Measurements from ENCODE around the gene TOGARAM2. TPM values are rescaled to one million over a fixed set of nuclear protein-coding genes. Genes with fewer than 3 reads are reported as not detected.
"Not testable (repeated sequence)": the region's sequence is repeated elsewhere in the genome, so short reads cannot be mapped to it uniquely, and the experiment has no call there.

The TOGARAM2 gene
- total RNA-seq, 1 donor from 2014 or later = 4.8 TPM

GRCh38 chr2:29080886-29081743 is 100.0 kb downstream of the TOGARAM2 start:
- Mint-ChIP-seq H3K27me3 (no peaks in the 10 kb centered on the region), H3K9me3 (no peaks in the 10 kb centered on the region), H3K27ac (no peak overlapping the region), H3K4me1 (no peaks in the 10 kb centered on the region), H3K36me3 (ENCODE audit: low read depth) (no peaks in the 10 kb centered on the region), H3K4me3 (no peak overlapping the region)
- no peak for DNase-seq
- intact Hi-C loops (cut with micrococcal nuclease) = no loop called here

- H3K27me3 Mint-ChIP-seq = peaks cover 3% of the 10 kb centered on the region
- H3K27ac Mint-ChIP-seq = no peak overlapping the region
- no peak overlapping the region for H3K4me3 Mint-ChIP-seq
- intact Hi-C loops (cut with micrococcal nuclease) = no loop called here
- H3K36me3 Mint-ChIP-seq (ENCODE audit: low read depth) = no peaks in the 10 kb centered on the region
- H3K4me1 Mint-ChIP-seq = no peaks in the 10 kb centered on the region
- no peak for DNase-seq
- H3K9me3 Mint-ChIP-seq = no peaks in the 10 kb centered on the region
Observed at GRCh38 chr2:29082804-29083495, 101.9 kb downstream of the TOGARAM2 start.

DNA sequence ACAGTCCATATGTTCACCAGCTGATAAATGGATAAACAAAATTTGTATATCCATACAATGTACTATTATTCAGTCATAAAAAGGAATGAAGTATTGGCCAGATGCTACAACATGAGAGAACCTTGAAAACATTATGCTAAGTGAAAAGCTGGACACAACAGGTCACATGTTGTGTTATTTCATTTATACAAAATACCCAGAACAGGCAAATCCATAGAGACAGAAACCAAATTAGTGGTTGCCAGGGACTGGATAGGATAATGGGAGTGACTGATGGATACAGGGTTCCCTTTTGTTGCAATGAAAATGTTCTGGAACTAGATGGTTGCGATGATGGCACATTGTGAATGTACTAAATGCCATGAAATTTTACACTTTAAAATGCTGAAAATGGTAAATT is 103.5 kb downstream of the TOGARAM2 start:
- peaks cover 14% of the 10 kb centered on the region for H3K27me3 Mint-ChIP-seq
- H3K4me3 Mint-ChIP-seq = no peak overlapping the region
- no peaks in the 10 kb centered on the region for H3K36me3 Mint-ChIP-seq (ENCODE audit: low read depth)
- no peak overlapping the region for H3K27ac Mint-ChIP-seq
- intact Hi-C loops (cut with micrococcal nuclease) = no loop called here
- H3K9me3 Mint-ChIP-seq = no peaks in the 10 kb centered on the region
- H3K4me1 Mint-ChIP-seq = no peaks in the 10 kb centered on the region
- no peak for DNase-seq

DNA sequence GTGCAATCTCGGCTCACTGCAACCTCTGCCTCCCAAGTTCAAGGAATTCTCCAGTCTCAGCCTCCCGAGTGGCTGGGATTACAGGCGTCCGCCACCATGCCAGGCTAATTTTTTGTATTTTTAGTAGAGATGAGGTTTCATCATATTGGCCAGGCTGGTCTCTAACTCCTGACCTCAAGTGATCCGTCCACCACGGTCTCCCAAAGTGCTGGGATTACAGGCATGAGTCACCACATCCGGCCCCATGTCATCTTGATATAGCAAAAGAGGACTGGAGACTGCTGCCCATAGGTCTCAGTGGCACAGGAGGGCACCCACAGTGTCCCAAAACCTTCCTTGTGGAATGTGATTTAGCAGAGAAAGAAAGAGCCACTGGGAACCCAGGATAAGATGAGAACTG is 109.2 kb downstream of the TOGARAM2 start:
- intact Hi-C loops (cut with micrococcal nuclease); H3K9me3 Mint-ChIP-seq; H3K27ac Mint-ChIP-seq; H3K4me1 Mint-ChIP-seq; DNase-seq; H3K4me3 Mint-ChIP-seq; H3K36me3 Mint-ChIP-seq (ENCODE audit: low read depth): not testable (repeated sequence)
- peaks cover 23% of the 10 kb centered on the region for H3K27me3 Mint-ChIP-seq

GRCh38 chr2:29096969-29097368 is 115.9 kb downstream of the TOGARAM2 start:
- Mint-ChIP-seq H3K27me3 (peaks cover 15% of the 10 kb centered on the region), H3K9me3 (no peaks in the 10 kb centered on the region), H3K4me1 (no peaks in the 10 kb centered on the region), H3K36me3 (ENCODE audit: low read depth) (no peaks in the 10 kb centered on the region), H3K4me3 (no peak overlapping the region), H3K27ac (no peak overlapping the region)
- intact Hi-C loops (cut with micrococcal nuclease) = no loop called here
- DNase-seq = no peak

DNA sequence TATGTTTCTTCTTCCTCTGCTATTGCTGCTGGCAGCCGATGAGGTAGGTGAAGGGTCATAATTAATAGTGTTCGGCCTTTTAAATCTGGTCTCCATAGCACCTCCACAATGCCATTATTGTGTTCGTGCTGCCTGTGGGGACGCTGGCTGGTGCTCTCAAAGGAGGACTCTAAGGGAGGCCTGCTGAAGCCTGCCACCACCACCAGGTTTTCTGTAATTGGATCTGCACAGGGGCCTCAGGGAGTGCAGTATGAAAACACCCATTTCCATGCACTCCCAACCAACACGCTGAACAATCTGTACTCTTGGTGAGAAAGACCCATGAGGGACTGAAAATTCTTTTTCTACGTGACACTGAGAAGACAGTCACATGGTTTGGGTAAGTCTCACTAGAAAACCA is 116.5 kb downstream of the TOGARAM2 start:
- no peak overlapping the region for H3K4me3 Mint-ChIP-seq
- no peaks in the 10 kb centered on the region for H3K36me3 Mint-ChIP-seq (ENCODE audit: low read depth)
- H3K27me3 Mint-ChIP-seq = peaks cover 14% of the 10 kb centered on the region
- intact Hi-C loops (cut with micrococcal nuclease) = no loop called here
- H3K27ac Mint-ChIP-seq = no peak overlapping the region
- peaks cover 3% of the 10 kb centered on the region for H3K4me1 Mint-ChIP-seq
- no peak for DNase-seq
- no peaks in the 10 kb centered on the region for H3K9me3 Mint-ChIP-seq

DNA sequence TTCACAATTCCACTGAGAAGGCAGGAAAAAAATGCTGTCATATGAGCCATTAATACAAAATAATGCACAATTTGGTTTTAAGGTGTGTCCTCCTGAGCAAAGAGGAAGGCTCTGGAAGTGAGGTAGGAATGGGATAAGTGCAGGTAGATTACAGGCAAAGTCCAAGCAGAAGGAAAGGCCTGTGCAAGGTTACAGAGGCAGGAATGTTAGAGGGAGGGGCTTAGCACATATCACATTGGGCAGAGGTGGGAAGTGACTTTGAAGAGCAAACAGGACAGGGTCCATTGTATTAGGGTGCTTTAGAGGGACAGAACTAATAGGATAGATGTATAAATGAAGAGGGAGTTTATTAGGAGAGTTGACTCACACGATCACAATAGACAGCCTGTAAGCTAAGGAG is 119.5 kb downstream of the TOGARAM2 start:
- Mint-ChIP-seq H3K9me3 (no peaks in the 10 kb centered on the region), H3K4me3 (no peak overlapping the region), H3K36me3 (ENCODE audit: low read depth) (no peaks in the 10 kb centered on the region), H3K4me1 (peaks cover 3% of the 10 kb centered on the region), H3K27ac (no peak overlapping the region), H3K27me3 (peaks cover 11% of the 10 kb centered on the region)
- DNase-seq = no peak
- intact Hi-C loops (cut with micrococcal nuclease) = no loop called here

Other genes starting within 250 kb of the TOGARAM2 start
- 246 and 251 TPM in 2 replicates for gene PPP1CB, start 229.5 kb upstream of the TOGARAM2 start, total RNA-seq
- 1.9 TPM in 2 replicates for gene SPDYA, start 170.5 kb upstream of the TOGARAM2 start, total RNA-seq
- gene TRMT61B, start 111.0 kb upstream of the TOGARAM2 start, total RNA-seq = 18.9 and 20.1 TPM in 2 replicates
- 181 and 190 TPM in 2 replicates for gene WDR43, start 86.6 kb upstream of the TOGARAM2 start, total RNA-seq
- not detected in 2 replicates for gene PCARE, start 93.2 kb downstream of the TOGARAM2 start, total RNA-seq
- 23.6 and 24.1 TPM in 2 replicates for gene CLIP4, start 134.1 kb downstream of the TOGARAM2 start, total RNA-seq

Data from activated CD4-positive, alpha-beta T cell treated with anti-CD3 and anti-CD28 coated beads, Interleukin-2, amount 10 ng/mL, durations not matched to agents 24 days and 14 days (primary cell).